Ishikawa (cell line): ENCODE data around the gene SLC8A1.

Source experiments
- YY1 ChIP-seq: IDR thresholded peaks from 2 replicates; pipeline ENCODE4 v1.6.1; 2012; ENCODE audit warnings: low read depth
- TF ChIP-seq, protein P1 (sequence below): IDR thresholded peaks from 2 replicates; pipeline ENCODE4 v1.6.1; 2012
- TF ChIP-seq, protein P2 (sequence below): IDR thresholded peaks from 2 replicates; pipeline ENCODE4 v1.6.1; 2012; ENCODE audit warnings: low read depth, mild to moderate bottlenecking
- TF ChIP-seq, protein P3 (sequence below): IDR thresholded peaks from 2 replicates; pipeline ENCODE4 v1.6.1; 2012

DNA sequence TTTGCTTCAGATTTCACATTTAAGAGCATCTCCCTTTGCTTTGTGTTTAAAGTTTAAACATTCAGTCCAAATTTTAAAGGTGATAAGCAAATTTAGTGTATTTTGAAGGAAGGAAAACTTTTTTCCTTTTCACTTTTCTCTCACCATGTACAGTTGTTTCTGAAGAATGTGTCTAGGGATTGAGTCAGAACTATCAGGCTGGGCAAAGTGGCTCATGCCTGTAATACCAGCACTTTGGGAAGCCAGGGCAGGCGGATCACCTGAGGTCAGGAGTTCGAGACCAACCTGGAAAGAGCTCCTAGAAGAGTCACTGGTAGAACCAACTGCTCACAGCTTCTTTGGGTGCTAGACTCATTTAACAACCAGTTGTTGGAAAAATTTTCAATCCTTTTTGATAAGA lies 345.8 kb downstream of the SLC8A1 start:
- no peak for TF ChIP-seq YY1
- TF ChIP-seq, protein P1, sequence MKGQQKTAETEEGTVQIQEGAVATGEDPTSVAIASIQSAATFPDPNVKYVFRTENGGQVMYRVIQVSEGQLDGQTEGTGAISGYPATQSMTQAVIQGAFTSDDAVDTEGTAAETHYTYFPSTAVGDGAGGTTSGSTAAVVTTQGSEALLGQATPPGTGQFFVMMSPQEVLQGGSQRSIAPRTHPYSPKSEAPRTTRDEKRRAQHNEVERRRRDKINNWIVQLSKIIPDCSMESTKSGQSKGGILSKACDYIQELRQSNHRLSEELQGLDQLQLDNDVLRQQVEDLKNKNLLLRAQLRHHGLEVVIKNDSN: no peak
- TF ChIP-seq, protein P2, sequence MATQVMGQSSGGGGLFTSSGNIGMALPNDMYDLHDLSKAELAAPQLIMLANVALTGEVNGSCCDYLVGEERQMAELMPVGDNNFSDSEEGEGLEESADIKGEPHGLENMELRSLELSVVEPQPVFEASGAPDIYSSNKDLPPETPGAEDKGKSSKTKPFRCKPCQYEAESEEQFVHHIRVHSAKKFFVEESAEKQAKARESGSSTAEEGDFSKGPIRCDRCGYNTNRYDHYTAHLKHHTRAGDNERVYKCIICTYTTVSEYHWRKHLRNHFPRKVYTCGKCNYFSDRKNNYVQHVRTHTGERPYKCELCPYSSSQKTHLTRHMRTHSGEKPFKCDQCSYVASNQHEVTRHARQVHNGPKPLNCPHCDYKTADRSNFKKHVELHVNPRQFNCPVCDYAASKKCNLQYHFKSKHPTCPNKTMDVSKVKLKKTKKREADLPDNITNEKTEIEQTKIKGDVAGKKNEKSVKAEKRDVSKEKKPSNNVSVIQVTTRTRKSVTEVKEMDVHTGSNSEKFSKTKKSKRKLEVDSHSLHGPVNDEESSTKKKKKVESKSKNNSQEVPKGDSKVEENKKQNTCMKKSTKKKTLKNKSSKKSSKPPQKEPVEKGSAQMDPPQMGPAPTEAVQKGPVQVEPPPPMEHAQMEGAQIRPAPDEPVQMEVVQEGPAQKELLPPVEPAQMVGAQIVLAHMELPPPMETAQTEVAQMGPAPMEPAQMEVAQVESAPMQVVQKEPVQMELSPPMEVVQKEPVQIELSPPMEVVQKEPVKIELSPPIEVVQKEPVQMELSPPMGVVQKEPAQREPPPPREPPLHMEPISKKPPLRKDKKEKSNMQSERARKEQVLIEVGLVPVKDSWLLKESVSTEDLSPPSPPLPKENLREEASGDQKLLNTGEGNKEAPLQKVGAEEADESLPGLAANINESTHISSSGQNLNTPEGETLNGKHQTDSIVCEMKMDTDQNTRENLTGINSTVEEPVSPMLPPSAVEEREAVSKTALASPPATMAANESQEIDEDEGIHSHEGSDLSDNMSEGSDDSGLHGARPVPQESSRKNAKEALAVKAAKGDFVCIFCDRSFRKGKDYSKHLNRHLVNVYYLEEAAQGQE: no peak
- TF ChIP-seq, protein P3, sequence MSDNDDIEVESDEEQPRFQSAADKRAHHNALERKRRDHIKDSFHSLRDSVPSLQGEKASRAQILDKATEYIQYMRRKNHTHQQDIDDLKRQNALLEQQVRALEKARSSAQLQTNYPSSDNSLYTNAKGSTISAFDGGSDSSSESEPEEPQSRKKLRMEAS: no peak
